SK-N-SH treated with all-trans-retinoic acid at 6 μM for 48 hours (cell line): ENCODE data around the gene AKR1A1.

ENCODE experiments used
- ARNTL ChIP-seq: fragments of 450-650 bp; formaldehyde crosslinking; IDR thresholded peaks from 2 replicates; pipeline ENCODE4 v1.5.0; 2020; ENCODE audit warnings: low read depth, mild to moderate bottlenecking, moderate library complexity, borderline replicate concordance
- BACH2 ChIP-seq: fragments of 250-450 bp; sonication (Bioruptor Pico); IDR thresholded peaks from 2 replicates; pipeline ENCODE4 v1.9.0; 2021; ENCODE audit warnings: mild to moderate bottlenecking, borderline replicate concordance
- CSDC2 ChIP-seq: fragments of 250-450 bp; sonication (Bioruptor Pico); IDR thresholded peaks from 2 replicates; pipeline ENCODE4 v1.5.0; 2020; ENCODE audit warnings: mild to moderate bottlenecking, moderate library complexity
- GLIS3 ChIP-seq: fragments of 250-450 bp; sonication (Bioruptor Pico); IDR thresholded peaks from 2 replicates; pipeline ENCODE4 v1.5.0; 2020; ENCODE audit warnings: mild to moderate bottlenecking, moderate library complexity
- ISL1 ChIP-seq: fragments of 250-450 bp; sonication (Bioruptor Pico); IDR thresholded peaks from 2 replicates; pipeline ENCODE4 v2.1.2; 2022; ENCODE audit warnings: mild to moderate bottlenecking, moderate library complexity
- PATZ1 ChIP-seq: fragments of 250-450 bp; sonication (Bioruptor Pico); IDR thresholded peaks from 2 replicates; pipeline ENCODE4 v1.8.0; 2020; ENCODE audit warnings: mild to moderate bottlenecking, moderate library complexity, borderline replicate concordance
- PPARA ChIP-seq: fragments of 250-450 bp; sonication (Bioruptor Pico); IDR thresholded peaks from 2 replicates; pipeline ENCODE4 v1.5.0; 2020; ENCODE audit warnings: mild to moderate bottlenecking, borderline replicate concordance
- RARB ChIP-seq: fragments of 250-450 bp; sonication (Bioruptor Pico); IDR thresholded peaks from 2 replicates; pipeline ENCODE4 v1.8.0; 2021; ENCODE audit warnings: mild to moderate bottlenecking, moderate library complexity
- ZC3H10 ChIP-seq: fragments of 250-450 bp; sonication (Bioruptor Pico); IDR thresholded peaks from 2 replicates; pipeline ENCODE4 v1.5.1; 2021; ENCODE audit warnings: mild to moderate bottlenecking, moderate library complexity
- ZNF70 ChIP-seq: fragments of 450-650 bp; formaldehyde crosslinking; IDR thresholded peaks from 2 replicates; pipeline ENCODE4 v1.5.0; 2020; ENCODE audit warnings: mild to moderate bottlenecking, moderate library complexity
- ZNF8 ChIP-seq: fragments of 450-650 bp; formaldehyde crosslinking; IDR thresholded peaks from 2 replicates; pipeline ENCODE4 v1.5.0; 2020; ENCODE audit warnings: mild to moderate bottlenecking, moderate library complexity
- TF ChIP-seq, protein P1 (sequence below): fragments of 250-450 bp; sonication (Bioruptor Pico); IDR thresholded peaks from 2 replicates; pipeline ENCODE4 v1.5.1; 2020; ENCODE audit warnings: low read depth, mild to moderate bottlenecking, moderate library complexity

DNA sequence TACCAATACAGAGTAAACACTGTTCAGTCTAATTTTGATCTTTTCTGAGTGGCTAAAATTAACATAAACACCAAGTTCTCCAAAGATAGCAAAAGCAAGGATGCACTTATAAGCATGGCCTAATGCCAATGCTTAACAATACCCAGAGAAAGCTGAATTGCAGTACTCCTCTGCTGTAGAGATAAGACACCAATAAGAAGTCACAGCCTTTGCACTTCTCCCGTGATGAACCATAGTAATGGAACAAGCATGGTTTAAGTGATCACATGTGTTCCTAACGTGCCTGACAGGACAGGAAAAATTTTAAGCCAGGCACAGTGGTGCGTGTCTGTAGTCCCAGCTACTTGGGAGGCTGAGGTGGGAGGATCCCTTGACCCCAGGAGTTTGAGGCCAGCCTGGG is 34.6 kb upstream of the AKR1A1 start:
- no peak for TF ChIP-seq ZNF8 (CRISPR knock-in tag)
- no peak for TF ChIP-seq GLIS3 (CRISPR knock-in tag)
- TF ChIP-seq BACH2 (CRISPR knock-in tag), result no peak
- no peak for TF ChIP-seq PPARA (CRISPR knock-in tag)
- TF ChIP-seq ZC3H10, result no peak
- TF ChIP-seq, protein P1, sequence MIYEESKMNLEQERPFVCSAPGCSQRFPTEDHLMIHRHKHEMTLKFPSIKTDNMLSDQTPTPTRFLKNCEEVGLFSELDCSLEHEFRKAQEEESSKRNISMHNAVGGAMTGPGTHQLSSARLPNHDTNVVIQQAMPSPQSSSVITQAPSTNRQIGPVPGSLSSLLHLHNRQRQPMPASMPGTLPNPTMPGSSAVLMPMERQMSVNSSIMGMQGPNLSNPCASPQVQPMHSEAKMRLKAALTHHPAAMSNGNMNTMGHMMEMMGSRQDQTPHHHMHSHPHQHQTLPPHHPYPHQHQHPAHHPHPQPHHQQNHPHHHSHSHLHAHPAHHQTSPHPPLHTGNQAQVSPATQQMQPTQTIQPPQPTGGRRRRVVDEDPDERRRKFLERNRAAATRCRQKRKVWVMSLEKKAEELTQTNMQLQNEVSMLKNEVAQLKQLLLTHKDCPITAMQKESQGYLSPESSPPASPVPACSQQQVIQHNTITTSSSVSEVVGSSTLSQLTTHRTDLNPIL, result no peak
- no peak for TF ChIP-seq RARB (CRISPR knock-in tag)
- no peak for TF ChIP-seq ZNF70
- no peak for TF ChIP-seq CSDC2 (CRISPR knock-in tag)
- TF ChIP-seq ISL1 (CRISPR knock-in tag), result no peak
- TF ChIP-seq ARNTL (CRISPR knock-in tag), result no peak
- no peak for TF ChIP-seq PATZ1 (CRISPR knock-in tag)
